IPS-18c (cell line): ENCODE data around the gene CCNC.
"Not testable (repeated sequence)": the region's sequence is repeated elsewhere in the genome, so short reads cannot be mapped to it uniquely, and the experiment has no call there.

Source experiments
- H3K4me3 ChIP-seq: 2 replicates; pipeline ENCODE4 v1.7.0; 2013; ENCODE audit warnings: low read depth, mild to moderate bottlenecking, low read length, moderate library complexity; ENCODE audit not compliant: insufficient read depth
- H3K9me3 ChIP-seq: one replicate; pipeline ENCODE4 v1.6.1; 2013; ENCODE audit warnings: mild to moderate bottlenecking, low read length, moderate library complexity; ENCODE audit not compliant: control insufficient read depth, insufficient read depth

Gene CCNC

DNA sequence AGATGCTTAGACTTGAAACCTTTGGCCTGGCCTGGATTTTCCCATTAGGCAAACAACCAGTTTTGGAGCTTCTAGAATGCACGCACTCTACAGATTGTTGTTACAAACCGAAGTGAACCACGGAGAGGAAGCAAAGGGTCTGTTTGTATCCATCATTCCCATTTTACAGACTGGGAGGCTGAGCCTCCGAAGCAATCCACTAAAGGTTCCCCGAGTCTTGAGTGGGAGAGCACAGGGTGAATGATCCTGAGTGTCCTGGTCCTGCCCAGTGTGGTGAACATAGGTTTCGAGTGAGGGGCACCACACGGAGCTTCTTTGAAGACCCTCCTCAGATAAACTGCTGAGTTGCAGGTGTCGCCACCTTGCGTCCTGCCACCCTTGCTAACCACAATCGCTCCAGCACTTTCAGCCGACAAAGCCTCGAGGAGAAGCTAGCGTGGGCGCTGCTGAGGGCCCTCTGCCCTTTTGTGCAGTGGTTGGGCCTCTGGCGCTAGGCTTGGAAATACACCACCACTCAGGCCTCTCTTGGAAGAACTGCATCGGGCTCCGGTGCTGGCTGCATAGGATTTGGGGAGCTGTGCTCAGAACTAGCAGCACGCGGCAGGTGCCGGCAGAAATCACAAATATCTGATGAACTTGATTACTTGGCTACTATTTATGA lies 36.7 kb upstream of the CCNC start:
- Histone ChIP-seq H3K4me3 (no peak overlapping the region), H3K9me3 (peaks cover 4% of the 10 kb centered on the region)

DNA sequence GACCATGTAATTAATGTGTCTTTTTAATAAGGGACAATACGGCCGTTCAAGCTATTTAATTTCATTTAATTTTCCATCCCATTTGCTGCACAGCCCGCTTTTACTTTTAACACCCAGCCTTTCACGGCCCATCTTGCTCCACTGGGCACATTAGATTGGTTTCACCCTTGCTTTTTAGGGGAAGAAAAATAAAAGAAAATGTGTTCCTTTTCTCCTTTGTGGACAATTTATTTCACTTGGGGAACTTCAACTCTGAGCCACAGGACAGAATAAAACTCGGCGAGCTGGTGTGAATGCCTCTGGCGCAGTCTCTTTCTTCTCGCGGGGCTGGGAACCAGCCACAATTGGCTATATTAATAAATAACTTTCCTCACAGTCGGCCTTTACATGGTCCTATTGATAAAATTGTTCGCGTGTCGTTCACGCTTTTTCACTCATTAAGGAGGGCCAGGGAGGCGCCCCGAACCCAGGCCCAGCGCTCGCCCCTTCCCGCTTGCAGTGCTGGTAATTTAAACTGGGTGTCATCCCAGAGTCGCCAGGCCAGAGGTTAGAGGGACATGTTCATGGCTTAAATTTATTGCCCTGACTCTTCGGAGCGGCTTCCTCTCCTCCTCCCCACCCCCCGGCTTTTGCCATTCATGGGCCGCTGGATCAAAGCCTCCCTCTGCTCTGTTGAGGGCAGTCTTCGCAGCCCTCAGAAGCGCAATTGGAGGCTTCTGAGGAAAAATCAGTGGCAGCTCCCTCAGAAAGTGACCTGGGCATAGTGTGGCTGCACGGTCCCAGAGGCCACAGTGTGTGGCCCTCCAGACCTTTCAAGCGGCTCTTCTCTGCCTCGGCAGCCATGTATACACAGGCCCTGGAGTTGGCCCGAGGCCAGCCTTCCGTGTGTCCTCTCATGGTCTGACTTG lies 36.0 kb upstream of the CCNC start:
- H3K4me3 ChIP-seq, result no peak overlapping the region

DNA sequence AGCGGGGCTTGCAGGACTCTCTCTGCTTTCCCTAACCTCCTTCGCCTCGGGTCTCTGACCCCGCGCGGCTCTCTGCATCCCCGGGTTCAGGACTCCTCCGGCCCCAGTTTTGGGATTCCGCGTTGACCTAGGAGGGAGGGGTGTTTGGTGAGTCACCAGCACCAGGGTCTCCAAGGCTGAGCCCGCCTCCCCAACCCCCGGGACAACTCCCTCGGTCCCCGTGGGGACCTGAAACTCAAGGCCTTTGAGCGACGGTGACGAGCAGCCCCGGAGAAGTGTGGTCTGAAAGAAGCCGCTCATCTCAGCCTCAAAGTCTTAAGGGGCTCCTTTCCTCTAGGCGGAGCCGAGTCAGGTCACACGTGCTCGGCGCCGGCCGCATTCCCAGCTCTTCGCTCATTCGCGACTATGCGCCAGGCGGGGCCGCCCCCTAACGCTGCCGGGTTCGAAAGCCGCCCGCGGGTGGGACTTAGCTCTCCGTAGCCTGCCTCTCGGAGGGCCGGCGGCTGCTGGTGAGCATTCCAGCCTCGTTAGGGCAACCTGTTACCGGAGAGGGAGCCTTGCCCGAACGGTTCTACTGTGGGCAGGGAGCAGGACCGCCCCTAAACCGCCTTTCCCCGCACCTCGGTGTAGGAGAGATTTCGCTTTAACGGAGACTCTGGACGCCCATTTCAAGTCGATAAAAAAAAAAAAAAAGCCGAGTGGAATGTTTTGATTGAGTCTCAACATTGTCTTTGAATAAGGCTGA lies 35.1 kb upstream of the CCNC start:
- Histone ChIP-seq H3K9me3 (peaks cover 4% of the 10 kb centered on the region), H3K4me3 (peak overlapping the region; percentile 31)

More for the DNA sequence above, 36.0 kb upstream of the CCNC start:
- H3K9me3 ChIP-seq, result peaks cover 4% of the 10 kb centered on the region

DNA sequence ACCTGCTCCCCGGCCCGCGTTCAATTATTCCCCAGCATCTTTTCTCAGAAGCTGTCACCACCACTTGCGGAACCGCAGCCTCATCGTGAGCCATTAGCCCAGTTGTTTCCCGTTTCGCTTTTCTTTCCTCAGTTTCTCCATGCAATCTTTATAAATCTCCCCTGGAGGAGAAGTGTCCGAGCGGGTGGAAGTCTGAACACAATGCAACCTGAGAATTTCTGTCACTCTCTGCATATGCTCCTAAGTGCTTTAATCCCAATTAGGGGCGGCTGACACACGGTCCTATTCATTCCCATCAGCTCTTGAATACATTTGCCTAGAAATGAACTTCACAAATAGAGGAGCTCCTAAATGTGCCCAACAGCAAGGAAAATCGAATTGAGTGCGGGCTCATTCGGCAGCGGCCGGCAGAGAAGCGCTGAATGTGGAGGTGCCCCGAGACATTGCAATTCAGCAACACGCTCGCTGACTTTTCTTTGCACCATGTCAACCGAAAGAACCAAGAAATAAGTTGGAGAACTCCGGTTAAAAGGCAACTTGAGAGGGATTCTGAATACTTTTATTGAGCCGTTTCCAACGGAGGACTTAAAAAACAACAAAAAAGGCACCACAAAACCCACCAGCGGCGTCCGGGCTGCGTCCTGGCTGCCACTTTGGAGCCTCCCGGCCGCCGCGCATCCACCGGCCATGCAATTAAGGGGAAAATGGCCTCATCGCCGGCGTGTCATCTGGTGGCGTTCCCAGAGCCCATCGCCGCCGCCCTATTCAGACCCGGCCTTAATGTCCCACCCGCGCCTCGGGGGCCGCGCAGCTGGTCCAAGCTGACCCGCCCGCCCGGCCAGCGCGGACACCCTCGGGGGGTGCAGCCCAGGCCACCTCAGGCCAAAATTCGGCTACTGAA lies 34.3 kb upstream of the CCNC start:
- peak overlapping the region; percentile 31 for H3K4me3 ChIP-seq

DNA sequence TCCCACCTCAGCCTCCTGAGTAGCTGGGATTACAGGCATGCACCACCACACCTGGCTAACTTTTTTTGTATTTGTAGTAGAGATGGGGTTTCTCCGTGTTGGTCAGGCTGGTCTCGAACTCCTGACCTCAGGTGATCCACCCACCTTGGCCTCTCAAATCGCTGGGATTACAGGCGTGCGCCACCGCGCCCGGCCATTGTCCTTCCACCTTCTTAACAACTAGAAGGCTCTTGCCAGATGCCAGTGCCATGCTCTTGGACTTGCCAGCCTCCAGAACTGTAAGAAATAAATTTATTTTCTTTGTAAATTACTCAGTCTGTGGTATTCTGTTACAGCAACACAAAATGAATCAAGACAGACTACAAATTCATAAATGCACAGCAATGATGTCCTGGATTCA lies 26.2 kb upstream of the CCNC start:
- H3K9me3 ChIP-seq, H3K4me3 ChIP-seq: not testable (repeated sequence)

More for the DNA sequence above, 34.3 kb upstream of the CCNC start:
- H3K9me3 ChIP-seq, result peaks cover 4% of the 10 kb centered on the region

DNA sequence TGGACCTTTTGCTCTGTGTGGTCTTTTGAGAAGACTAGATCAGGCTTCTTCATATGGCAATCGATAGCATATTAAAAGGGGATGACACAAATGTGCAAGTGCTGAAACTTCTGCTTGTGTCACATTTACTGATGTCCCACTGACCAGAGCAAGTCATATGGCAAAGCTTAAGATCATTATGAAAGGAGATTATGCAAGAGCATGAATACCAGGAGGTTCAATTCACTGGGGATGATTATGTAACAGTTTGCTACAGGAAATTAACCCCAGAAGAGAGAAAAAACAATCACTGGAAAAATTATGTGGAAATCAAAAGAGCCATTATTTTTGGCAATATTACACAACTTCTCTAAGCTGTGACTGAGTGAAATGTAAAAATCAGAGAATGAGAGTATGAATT lies 24.4 kb upstream of the CCNC start:
- no peak overlapping the region for H3K4me3 ChIP-seq
- H3K9me3 ChIP-seq, result no peaks in the 10 kb centered on the region

DNA sequence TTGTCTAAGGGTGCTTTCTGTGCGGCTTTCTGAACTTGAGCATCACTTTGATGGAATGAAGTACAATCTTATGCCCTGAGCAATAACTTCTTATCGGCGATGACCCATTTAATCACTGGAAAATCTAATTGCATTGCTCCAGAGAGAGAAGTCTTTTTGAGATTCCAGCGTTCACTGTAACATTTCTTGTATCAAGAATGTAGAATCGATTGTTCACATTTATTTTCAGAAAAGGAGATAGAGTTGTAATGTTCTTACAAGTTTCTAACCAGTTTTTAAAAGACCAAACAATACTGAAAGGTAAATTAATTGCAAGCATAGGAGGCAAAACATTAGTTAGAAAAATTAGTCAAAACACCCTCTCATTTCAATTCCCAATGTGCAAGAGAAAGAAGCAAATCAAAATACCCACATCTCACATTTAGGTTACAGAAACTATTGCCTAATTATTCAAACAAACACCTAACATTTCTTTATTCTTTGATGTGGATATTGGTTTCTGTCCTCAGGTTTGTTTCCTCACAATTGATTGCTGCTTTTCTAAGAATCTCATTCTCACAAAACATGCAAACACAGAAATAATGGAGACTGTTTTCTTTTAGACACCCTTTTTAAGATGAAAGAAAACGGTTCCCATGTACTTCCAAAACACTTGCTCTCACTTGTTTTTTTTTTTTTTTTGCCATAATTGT lies 23.4 kb upstream of the CCNC start:
- H3K4me3 ChIP-seq, result no peak overlapping the region
- no peaks in the 10 kb centered on the region for H3K9me3 ChIP-seq

DNA sequence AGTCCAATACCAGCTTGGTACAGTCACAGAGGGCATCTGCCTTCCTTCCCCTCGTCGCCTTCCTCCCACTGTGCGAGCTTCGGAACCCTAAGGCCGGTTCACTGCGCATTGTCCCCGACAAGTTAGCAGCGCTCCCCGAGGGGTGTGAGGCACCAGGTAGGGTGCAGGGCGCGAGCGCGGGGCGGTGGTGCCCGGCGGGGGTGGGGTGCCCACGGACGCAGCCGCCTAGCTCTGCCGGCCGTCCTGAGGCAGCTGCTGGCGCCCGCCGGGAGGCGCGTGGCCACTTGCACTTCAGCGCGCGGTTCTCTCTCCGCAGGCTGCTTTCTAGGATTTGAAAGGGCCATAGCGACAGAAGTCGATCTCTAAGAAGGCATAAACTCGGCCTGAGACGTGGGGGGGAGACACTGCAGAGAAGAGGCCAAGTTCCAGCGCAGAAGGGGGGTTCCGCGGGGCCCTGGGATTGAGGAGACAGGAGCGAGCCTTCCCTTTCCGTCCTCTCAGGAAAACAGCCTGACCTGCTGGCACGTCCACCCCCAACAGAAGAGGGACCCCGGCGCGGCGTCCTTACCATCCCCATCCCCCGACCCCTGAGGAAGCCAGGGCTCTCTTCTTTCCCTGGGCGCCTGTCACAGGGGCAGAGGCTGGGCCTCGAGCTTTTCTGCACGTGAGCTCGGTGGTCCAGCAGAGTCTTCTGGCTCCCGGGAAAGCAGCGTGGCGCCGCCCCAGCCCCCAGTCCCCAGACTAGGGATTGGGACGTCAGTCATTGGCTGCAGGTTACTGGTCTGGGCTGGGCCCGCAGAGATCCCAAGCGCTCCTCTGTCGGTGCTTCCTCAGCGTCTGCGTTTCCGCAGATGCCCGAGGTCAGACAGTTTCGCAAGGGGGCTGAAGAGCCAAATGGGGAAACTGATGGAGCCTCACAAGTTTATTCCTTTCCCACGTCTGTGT lies 22.5 kb upstream of the CCNC start:
- H3K9me3 ChIP-seq, result no peaks in the 10 kb centered on the region
- no peak overlapping the region; the same call in 1 of the 2 replicates for H3K4me3 ChIP-seq

DNA sequence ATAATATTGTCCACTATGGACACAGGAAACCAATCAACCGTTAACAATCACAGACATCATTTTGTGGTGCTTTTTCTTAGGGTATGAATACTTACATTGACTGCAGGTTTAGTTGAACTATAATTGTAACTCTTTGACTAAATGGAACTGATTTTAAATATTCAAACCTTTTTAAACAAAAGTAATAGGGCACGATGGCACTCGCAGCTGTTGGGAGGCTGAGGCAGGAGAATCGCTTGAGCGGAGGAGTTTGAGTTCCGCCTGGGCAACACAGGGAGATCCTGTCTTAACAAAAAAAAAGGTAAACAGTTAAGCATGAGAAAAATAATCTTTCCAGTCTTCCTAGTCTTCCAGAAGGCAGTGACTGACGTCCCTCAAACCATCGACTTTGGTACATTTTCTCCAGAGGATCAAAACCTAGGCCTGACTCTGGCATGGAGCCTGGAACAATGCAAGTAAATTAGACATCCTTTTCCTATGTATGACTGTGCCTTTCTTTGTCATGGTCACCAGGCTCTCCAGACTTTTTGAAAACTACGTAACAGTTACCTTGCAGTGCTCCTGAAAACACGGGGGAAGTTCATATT lies 21.5 kb upstream of the CCNC start:
- no peak overlapping the region for H3K4me3 ChIP-seq
- H3K9me3 ChIP-seq, result no peaks in the 10 kb centered on the region

DNA sequence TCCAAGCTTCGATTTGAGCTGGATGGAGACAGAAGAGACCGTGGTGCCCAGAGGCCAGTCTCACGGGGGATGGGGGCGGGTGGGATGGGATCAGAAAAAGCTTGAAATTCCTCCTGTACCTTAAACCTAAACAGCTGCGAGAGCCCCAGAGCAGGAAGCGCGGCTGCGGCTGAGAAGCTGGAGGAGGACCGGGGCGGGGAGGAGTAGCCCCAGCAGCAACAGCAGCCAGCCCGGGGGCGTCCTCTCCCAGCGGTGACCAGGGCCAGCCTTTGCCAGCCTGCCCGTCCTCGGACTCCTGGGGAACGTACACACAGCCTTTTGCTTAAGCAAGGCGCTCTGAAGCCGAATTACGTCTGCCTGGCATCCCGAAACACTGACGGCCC lies 20.8 kb upstream of the CCNC start:
- peak overlapping the region; percentile 55 for H3K4me3 ChIP-seq

DNA sequence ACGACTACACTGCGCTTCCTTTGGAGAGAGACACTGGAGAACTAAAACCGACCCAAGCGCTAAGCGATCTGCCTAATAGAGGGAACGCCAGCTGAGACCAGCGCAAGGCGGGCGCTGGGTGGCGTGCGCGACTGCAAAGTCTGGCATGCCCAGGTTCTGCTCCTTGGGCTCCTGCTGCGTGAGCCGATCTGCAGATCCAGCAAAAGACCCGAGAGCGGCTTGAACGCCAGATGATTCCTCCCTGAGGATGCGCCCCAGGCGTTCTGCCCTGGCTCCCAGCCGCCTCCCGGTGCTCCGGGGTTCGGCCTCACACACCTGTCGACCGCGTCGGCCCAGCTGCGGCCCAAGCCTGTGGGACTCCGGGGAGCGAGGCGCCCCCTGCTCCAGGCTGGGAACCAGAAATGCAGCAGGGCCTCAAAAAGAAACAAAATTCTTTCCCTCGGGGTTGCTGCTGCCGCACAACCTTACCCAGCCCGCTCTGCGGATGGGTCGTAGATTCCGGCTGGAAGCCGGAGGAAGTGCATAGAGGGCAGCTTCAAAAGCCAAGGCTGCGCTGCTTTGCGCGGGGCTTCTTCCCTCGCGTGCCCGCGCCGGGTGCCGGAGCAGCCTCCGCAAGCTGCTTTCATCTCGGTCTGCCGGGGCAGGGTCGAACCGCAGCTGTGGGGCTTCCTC lies 20.3 kb upstream of the CCNC start:
- H3K4me3 ChIP-seq, result peak overlapping the region; percentile 55
- no peaks in the 10 kb centered on the region for H3K9me3 ChIP-seq

More for the DNA sequence above, 20.8 kb upstream of the CCNC start:
- H3K9me3 ChIP-seq, result no peaks in the 10 kb centered on the region

DNA sequence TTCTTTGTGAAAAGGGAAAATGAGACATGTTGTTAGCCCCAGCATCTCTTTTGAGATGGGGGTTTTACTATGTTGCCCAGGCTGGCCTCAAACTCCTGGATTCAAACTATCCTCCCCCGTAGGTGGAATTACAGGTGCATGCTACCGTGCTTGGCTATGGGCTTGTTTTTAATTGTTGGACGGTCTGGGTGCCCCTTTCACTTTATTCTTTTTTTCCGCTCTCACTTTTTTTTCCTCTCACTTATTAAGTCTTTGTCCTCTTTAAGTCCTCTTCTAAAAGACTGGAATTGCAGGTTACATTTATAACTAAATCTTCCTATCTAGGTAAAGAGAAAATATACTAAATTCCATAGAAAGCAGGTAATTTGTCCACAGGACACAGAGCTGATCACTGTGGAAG lies 19.3 kb upstream of the CCNC start:
- no peaks in the 10 kb centered on the region for H3K9me3 ChIP-seq

DNA sequence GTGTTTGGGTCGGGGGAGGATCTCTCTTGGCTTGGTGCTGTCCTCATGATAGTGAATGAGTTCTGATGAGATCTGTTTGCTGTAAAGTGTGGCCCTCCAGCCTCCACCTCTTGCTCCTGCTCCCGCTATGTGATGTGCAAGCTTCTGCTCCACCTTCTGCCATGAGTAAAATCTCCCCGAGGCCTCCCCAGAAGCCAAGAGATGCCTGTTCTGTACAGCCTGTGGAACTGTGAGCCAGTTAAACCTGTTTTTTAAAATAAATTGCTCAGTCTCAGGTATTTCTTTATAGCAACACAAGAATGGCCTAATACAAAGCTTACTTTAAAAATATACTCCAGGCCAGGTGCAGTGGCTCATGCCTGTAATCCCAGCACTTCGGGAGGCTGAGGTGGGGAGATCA lies 11.3 kb upstream of the CCNC start:
- H3K4me3 ChIP-seq, result no peak overlapping the region
- H3K9me3 ChIP-seq, result no peaks in the 10 kb centered on the region

More for the DNA sequence above, 19.3 kb upstream of the CCNC start:
- H3K4me3 ChIP-seq, result no peak overlapping the region

DNA sequence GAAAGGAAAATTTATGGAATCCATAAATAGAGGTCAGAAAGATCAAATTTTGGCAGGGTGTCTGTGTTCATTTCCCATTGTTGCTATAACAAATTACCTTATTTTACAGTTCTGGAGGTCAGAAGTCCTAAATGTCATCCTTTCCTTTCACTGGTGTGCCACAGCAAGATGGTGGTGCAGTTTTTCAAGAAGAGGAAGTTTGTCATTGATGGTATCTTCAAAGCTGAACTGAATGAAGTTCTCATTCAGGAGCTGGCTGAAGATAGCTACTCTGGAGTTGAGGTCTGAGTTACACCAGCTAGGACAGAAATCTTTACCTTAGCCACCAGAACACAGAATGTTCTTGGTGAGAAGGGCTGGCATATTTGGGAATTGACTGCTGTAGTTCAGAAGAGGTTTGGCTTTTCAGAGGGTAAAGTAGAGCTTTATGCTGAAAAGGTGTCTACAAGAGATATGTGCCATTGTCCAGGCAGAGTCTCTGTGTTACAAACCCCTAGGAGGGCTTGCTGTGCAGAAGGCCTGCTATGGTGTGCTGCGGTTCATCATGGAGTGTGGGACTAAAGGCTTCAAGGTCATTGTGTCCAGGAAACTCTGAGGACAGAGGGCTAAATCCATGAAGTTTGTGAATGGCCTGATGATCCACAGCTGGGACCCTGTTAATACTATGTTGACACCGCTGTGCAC lies 7.2 kb upstream of the CCNC start:
- H3K9me3 ChIP-seq, result no peaks in the 10 kb centered on the region
- H3K4me3 ChIP-seq, result no peak overlapping the region
